ENCODE measurements around the gene GALNTL6. TPM values are rescaled to one million over a fixed set of nuclear protein-coding genes. Genes with fewer than 3 reads are reported as not detected.

GALNTL6 gene
- total and polyA plus RNA-seq, 3 donors from 2014 or later: 2.9 to 6.2 (median 4.9) TPM

DNA sequence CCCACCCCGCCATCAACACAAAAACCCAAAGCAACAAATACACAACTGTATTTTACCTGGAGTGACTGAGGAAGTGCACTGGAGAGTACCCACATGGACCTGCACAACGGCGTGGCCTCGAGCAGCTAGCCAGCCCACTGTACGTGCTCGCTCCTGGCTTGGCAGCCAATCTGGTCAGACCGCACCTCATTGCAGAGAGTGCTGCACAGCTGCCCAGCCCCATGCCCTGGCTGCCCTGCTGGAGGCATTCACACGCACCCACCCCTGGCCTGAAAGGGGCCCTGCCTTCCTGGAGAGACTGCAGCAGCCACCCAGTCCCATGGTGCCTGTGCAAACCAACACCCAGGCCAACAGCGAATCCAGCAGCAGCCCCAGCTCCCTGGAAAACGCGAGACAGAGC is 116.3 kb downstream of the GALNTL6 start:
- H3K9me3 ChIP-seq: no peaks in the 10 kb centered on the region
- intact Hi-C loops (cut with DNase I; ENCODE audit: low total_unique reads): no loop called here
- 83 to 87% methylated on average over 3 to 11 of the region's 11 CpGs for WGBS, 2 donors
- TF ChIP-seq, protein P1, sequence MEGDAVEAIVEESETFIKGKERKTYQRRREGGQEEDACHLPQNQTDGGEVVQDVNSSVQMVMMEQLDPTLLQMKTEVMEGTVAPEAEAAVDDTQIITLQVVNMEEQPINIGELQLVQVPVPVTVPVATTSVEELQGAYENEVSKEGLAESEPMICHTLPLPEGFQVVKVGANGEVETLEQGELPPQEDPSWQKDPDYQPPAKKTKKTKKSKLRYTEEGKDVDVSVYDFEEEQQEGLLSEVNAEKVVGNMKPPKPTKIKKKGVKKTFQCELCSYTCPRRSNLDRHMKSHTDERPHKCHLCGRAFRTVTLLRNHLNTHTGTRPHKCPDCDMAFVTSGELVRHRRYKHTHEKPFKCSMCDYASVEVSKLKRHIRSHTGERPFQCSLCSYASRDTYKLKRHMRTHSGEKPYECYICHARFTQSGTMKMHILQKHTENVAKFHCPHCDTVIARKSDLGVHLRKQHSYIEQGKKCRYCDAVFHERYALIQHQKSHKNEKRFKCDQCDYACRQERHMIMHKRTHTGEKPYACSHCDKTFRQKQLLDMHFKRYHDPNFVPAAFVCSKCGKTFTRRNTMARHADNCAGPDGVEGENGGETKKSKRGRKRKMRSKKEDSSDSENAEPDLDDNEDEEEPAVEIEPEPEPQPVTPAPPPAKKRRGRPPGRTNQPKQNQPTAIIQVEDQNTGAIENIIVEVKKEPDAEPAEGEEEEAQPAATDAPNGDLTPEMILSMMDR (IDR thresholded peaks at IDR 0.05): no peak
- TF ChIP-seq POLR2A (IDR thresholded peaks at IDR 0.05): no peak
- H3K27me3 ChIP-seq: no peaks in the 10 kb centered on the region
- H3K27ac ChIP-seq: no peak overlapping the region
- no peak for DNase-seq
- H3K4me3 ChIP-seq: no peak overlapping the region
- no peaks in the 10 kb centered on the region for H3K4me1 ChIP-seq
- H3K36me3 ChIP-seq (ENCODE audit: low read depth, missing control alignments): no peaks in the 10 kb centered on the region

- WGBS, 2 donors: 91 to 94% methylated on average over 8 of the region's 8 CpGs
- no peak for DNase-seq
- intact Hi-C loops (cut with DNase I; ENCODE audit: low total_unique reads): no loop called here
Observed at GRCh38 chr4:171929907-171930306, 116.7 kb downstream of the GALNTL6 start.

GRCh38 chr4:171932238-171932637 is 119.0 kb downstream of the GALNTL6 start:
- Histone ChIP-seq H3K27ac (no peak overlapping the region), H3K27me3 (no peaks in the 10 kb centered on the region), H3K36me3 (ENCODE audit: low read depth, missing control alignments) (no peaks in the 10 kb centered on the region), H3K4me1 (no peaks in the 10 kb centered on the region), H3K4me3 (no peak overlapping the region), H3K9me3 (no peaks in the 10 kb centered on the region)
- intact Hi-C loops (cut with DNase I; ENCODE audit: low total_unique reads): no loop called here
- 79 to 92% methylated on average over 6 of the region's 6 CpGs for whole genome bisulfite sequencing, 2 donors
- DNase-seq: no peak
- no peak for TF ChIP-seq POLR2A (IDR thresholded peaks at IDR 0.05)
- TF ChIP-seq, protein P1 (IDR thresholded peaks at IDR 0.05): no peak

More at GRCh38 chr4:171929907-171930306, 116.7 kb downstream of the GALNTL6 start:
- H3K27me3 ChIP-seq: no peaks in the 10 kb centered on the region
- no peaks in the 10 kb centered on the region for H3K4me1 ChIP-seq
- no peaks in the 10 kb centered on the region for H3K9me3 ChIP-seq
- no peak overlapping the region for H3K27ac ChIP-seq
- TF ChIP-seq, protein P1 (IDR thresholded peaks at IDR 0.05): no peak
- no peak for TF ChIP-seq POLR2A (IDR thresholded peaks at IDR 0.05)
- H3K36me3 ChIP-seq (ENCODE audit: low read depth, missing control alignments): no peaks in the 10 kb centered on the region
- no peak overlapping the region for H3K4me3 ChIP-seq

GRCh38 chr4:171940656-171941055 is 127.5 kb downstream of the GALNTL6 start:
- H3K36me3 ChIP-seq (ENCODE audit: low read depth, missing control alignments): no peaks in the 10 kb centered on the region
- 87 to 95% methylated on average over 6 of the region's 6 CpGs for WGBS, 2 donors
- TF ChIP-seq POLR2A (IDR thresholded peaks at IDR 0.05): no peak
- TF ChIP-seq, protein P1 (IDR thresholded peaks at IDR 0.05): no peak
- H3K9me3 ChIP-seq: no peaks in the 10 kb centered on the region
- no peak for DNase-seq
- H3K4me1 ChIP-seq: no peaks in the 10 kb centered on the region
- intact Hi-C loops (cut with DNase I; ENCODE audit: low total_unique reads): no loop called here
- H3K27ac ChIP-seq: no peak overlapping the region
- no peak overlapping the region for H3K4me3 ChIP-seq
- no peaks in the 10 kb centered on the region for H3K27me3 ChIP-seq

DNA sequence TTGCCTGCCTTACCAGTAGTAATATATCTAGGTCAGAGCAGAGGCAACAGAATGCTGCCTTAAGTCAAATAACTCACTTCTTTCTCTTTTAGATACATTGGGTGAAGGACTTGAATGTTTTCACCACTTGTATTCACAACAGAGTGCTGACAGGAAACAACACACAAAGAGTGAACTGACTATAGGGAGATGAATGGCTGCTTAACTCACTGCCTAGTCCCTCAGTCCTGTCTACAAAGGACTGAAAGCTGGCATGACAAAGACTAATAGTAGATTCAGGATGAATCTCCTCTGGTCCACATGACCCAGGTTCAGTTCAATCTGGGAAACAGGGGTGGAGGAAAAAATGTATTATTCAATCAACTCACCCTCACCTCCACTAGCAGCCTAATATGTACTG is 134.2 kb downstream of the GALNTL6 start:
- TF ChIP-seq POLR2A (IDR thresholded peaks at IDR 0.05): no peak
- TF ChIP-seq, protein P1 (IDR thresholded peaks at IDR 0.05): no peak

More for the DNA sequence above, 134.2 kb downstream of the GALNTL6 start:
- intact Hi-C loops (cut with DNase I; ENCODE audit: low total_unique reads): no loop called here
- H3K4me1 ChIP-seq: no peaks in the 10 kb centered on the region
- no peaks in the 10 kb centered on the region for H3K36me3 ChIP-seq (ENCODE audit: low read depth, missing control alignments)
- H3K9me3 ChIP-seq: no peaks in the 10 kb centered on the region
- no peak for DNase-seq
- no peaks in the 10 kb centered on the region for H3K27me3 ChIP-seq
- no peak overlapping the region for H3K4me3 ChIP-seq
- no peak overlapping the region for H3K27ac ChIP-seq

Measured in testis (tissue), 3 donors.